Measurements from ENCODE around the gene SIRT7.

Gene SIRT7

DNA sequence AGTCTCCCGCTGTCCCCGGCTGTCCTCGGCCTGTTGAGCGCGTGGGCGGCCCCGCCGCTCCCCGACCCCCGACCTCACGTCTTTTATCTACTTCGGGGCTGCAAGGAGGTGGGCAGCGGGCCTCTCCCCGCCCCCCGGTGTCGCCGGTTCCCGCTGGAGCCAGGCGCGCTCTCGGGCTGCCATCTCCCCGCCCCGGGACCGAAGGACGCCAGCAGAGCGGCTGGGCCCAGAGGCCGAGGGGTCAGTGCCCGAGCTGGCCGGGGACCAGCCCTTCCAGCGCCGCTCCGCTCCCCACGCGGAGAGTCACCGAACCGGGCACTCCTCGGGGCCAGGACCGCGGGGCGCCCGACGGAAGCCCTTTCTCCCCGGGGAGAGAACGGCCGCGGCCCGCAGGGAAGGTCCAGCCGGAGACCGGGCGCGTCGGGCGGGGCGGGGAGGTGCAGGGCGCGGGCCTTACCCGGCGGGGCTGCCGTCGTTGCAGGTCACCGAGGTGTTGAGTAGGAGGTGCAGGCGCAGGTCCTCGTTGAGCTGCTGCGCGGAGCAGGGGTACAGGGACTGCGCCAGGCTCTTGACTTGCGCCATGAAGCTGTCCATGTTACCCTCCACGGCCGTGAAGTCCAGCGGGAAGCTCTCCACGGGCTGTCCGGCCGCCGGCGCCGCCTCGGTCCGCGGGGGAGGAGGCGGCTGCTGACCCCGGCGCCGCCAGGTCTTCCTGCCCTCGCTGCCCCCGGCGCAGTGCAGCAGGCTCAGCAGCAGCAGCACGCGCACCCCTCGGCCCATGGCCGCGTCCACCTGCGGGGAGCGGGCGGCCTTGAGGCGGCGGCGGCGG, 42.4 kb upstream of the SIRT7 start:
- TF ChIP-seq SPI1 (IDR thresholded peaks at IDR 0.05; ENCODE audit: low read depth, low read length) (no peak), PAX5 (IDR thresholded peaks at IDR 0.05; ENCODE audit: insufficient read depth, low read length, severe bottlenecking) (no peak), TAF1 (IDR thresholded peaks at IDR 0.05; ENCODE audit: low read depth, low read length) (no peak), POLR2AphosphoS5 (IDR thresholded peaks at IDR 0.05; ENCODE audit: low read depth, low read length) (no peak), POLR2A (IDR thresholded peaks at IDR 0.05; ENCODE audit: low read depth, low read length) (no peak), POU2F2 (IDR thresholded peaks at IDR 0.05; ENCODE audit: low read depth, low read length) (no peak)
- DNase-seq (ENCODE audit: insufficient read length, low spot score): no peak
- FAIRE-seq: no peak

DNA sequence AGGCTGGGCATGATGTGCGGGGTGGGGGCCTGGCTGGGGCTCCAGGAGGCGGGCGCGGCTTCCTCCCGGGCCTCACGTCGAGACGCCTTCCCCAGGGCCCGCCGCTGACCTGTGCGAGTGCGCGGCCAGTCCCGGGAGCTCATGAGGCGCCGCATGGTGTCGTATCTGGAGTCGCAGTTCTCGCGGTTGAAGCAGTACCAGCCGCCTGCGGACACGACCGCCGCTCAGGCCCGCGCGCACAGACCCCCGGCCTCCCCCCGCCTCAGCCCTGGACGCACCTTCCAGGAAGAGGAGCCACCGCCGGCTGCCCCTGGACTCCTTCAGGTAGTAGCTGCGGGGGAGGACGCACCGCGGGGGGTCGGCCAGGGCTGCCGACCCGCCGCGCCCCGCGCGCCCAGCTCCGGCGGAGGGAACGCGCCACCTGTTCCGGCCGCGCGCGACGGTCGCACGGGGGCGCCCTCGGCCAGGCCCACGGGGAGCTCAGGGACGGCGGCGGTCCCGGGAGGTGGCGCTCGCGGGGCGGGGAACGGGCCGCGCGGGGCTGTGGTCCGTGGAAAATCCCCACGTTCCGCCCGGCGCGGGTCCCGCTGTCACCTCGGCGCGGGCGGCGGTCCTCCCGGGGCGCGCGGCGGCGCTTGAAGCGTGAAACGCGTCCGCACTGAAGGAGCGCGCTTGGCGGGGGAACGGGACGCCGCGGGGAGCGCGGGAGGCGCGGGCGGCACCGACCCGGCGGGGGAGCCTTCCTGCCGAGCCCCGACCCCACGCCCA, 41.6 kb upstream of the SIRT7 start:
- peak; percentile 69 for FAIRE-seq
- TF ChIP-seq POLR2A (IDR thresholded peaks at IDR 0.05; ENCODE audit: low read depth, low read length) (no peak), POLR2AphosphoS5 (IDR thresholded peaks at IDR 0.05; ENCODE audit: low read depth, low read length) (no peak), POU2F2 (IDR thresholded peaks at IDR 0.05; ENCODE audit: low read depth, low read length) (no peak), PAX5 (IDR thresholded peaks at IDR 0.05; ENCODE audit: insufficient read depth, low read length, severe bottlenecking) (peak; percentile 54)
- DNase-seq (ENCODE audit: insufficient read length, low spot score): peak; percentile 79

DNA sequence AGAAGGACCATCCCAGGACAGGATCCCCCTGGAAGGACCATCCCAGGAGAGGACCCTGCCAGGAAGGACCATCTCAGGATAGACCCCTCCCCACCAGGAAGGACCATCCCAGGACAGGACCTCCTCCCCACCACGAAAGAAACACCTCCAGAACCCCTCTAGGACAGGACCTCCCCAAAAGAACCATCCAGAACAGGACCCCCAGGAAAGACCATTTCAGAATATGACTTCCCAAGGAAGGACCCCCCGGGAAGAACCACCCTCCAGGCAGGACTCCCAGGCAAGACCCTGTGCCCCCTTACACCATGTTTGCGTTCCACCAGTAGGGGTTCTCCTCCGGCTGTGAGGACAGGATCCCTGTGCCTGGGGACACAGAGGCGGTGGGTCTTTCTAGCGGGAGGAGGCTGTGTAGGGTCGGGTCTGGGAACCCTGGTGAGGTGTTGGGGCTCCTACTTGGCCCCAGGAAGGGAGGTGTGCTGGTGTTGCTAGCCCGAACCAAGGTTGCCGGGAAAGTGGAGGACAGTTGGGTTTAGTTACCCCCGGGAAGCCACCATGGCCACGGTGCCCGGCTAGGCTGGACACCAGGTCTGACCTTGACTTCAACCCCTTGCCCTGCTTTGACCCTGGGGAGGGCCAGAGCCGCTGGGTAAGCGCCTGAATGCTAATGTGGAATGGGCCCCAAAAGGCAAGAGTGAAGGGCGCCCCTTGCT, 40.8 kb upstream of the SIRT7 start:
- no peak for FAIRE-seq
- no peak for TF ChIP-seq POLR2A (IDR thresholded peaks at IDR 0.05; ENCODE audit: low read depth, low read length)
- TF ChIP-seq SPI1 (IDR thresholded peaks at IDR 0.05; ENCODE audit: low read depth, low read length): no peak
- TF ChIP-seq PAX5 (IDR thresholded peaks at IDR 0.05; ENCODE audit: insufficient read depth, low read length, severe bottlenecking): no peak
- no peak for TF ChIP-seq POLR2AphosphoS5 (IDR thresholded peaks at IDR 0.05; ENCODE audit: low read depth, low read length)
- TF ChIP-seq TAF1 (IDR thresholded peaks at IDR 0.05; ENCODE audit: low read depth, low read length): no peak
- no peak for TF ChIP-seq POU2F2 (IDR thresholded peaks at IDR 0.05; ENCODE audit: low read depth, low read length)
- no peak for DNase-seq (ENCODE audit: insufficient read length, low spot score)

GRCh38 chr17:81957691-81958432, 39.9 kb upstream of the SIRT7 start:
- FAIRE-seq (no peak), DNase-seq (ENCODE audit: insufficient read length, low spot score) (no peak)
- TF ChIP-seq POU2F2 (IDR thresholded peaks at IDR 0.05; ENCODE audit: low read depth, low read length): no peak
- TF ChIP-seq POLR2AphosphoS5 (IDR thresholded peaks at IDR 0.05; ENCODE audit: low read depth, low read length): no peak
- no peak for TF ChIP-seq TAF1 (IDR thresholded peaks at IDR 0.05; ENCODE audit: low read depth, low read length)
- TF ChIP-seq PAX5 (IDR thresholded peaks at IDR 0.05; ENCODE audit: insufficient read depth, low read length, severe bottlenecking): no peak
- no peak for TF ChIP-seq SPI1 (IDR thresholded peaks at IDR 0.05; ENCODE audit: low read depth, low read length)
- no peak for TF ChIP-seq POLR2A (IDR thresholded peaks at IDR 0.05; ENCODE audit: low read depth, low read length)

DNA sequence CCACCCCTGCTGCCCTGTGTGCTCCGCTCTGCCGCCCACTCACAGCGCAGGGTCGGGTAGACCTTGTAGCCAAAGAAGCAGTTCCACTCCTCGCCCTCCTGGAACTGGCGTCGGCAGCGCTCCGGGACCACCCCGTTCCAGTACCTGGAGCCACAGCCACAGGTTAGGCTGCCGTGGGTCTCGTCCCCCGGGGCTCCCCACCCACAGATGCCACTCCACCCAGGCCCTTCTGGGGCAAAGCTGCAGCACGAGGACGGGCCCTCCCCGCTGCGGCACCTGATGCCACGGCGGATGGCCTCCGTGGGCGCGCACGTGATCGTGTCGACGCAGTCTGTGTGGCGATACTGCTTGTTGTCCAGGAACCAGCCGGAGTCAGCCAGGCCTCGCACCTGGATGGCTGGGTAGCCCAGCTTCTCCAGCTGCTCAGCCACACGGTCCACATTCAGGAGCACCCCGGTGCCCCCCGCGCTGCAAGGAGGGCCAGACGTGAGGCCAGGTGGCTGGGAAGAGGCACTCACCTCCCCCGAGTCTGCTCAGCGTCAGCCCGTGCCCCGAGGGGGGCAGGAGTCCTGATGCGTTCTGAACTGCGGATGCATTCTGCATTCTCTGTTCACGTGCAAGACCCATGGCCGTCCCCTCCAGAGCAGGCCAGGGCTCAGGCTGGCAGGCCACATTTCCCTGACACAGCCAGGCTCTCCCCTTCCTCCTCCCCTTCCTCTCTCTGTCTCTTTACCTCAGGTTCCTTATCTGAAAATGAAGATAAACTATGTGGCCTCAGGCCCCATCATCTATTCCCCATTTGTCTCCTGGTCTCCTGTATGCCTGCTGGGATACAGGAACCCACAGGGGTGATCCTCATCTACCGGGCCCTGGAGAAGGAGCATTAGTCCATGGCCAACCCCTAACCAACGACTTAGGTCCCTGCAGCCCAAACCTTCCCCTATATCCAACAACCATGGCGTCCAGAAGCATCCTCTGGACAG, 38.9 kb upstream of the SIRT7 start:
- TF ChIP-seq POLR2AphosphoS5 (IDR thresholded peaks at IDR 0.05; ENCODE audit: low read depth, low read length): no peak
- TF ChIP-seq PAX5 (IDR thresholded peaks at IDR 0.05; ENCODE audit: insufficient read depth, low read length, severe bottlenecking): no peak
- no peak for TF ChIP-seq SPI1 (IDR thresholded peaks at IDR 0.05; ENCODE audit: low read depth, low read length)
- no peak for TF ChIP-seq TAF1 (IDR thresholded peaks at IDR 0.05; ENCODE audit: low read depth, low read length)
- TF ChIP-seq POLR2A (IDR thresholded peaks at IDR 0.05; ENCODE audit: low read depth, low read length): no peak
- no peak for TF ChIP-seq POU2F2 (IDR thresholded peaks at IDR 0.05; ENCODE audit: low read depth, low read length)
- DNase-seq (ENCODE audit: insufficient read length, low spot score) (no peak), FAIRE-seq (no peak)

- TF ChIP-seq POU2F2 (IDR thresholded peaks at IDR 0.05; ENCODE audit: low read depth, low read length) (no peak), SPI1 (IDR thresholded peaks at IDR 0.05; ENCODE audit: low read depth, low read length) (no peak), POLR2A (IDR thresholded peaks at IDR 0.05; ENCODE audit: low read depth, low read length) (no peak), POLR2AphosphoS5 (IDR thresholded peaks at IDR 0.05; ENCODE audit: low read depth, low read length) (no peak), TAF1 (IDR thresholded peaks at IDR 0.05; ENCODE audit: low read depth, low read length) (no peak), PAX5 (IDR thresholded peaks at IDR 0.05; ENCODE audit: insufficient read depth, low read length, severe bottlenecking) (no peak)
- FAIRE-seq (no peak), DNase-seq (ENCODE audit: insufficient read length, low spot score) (no peak)
These were observed 38.0 kb upstream of the SIRT7 start for GRCh38 chr17:81955756-81956544.

DNA sequence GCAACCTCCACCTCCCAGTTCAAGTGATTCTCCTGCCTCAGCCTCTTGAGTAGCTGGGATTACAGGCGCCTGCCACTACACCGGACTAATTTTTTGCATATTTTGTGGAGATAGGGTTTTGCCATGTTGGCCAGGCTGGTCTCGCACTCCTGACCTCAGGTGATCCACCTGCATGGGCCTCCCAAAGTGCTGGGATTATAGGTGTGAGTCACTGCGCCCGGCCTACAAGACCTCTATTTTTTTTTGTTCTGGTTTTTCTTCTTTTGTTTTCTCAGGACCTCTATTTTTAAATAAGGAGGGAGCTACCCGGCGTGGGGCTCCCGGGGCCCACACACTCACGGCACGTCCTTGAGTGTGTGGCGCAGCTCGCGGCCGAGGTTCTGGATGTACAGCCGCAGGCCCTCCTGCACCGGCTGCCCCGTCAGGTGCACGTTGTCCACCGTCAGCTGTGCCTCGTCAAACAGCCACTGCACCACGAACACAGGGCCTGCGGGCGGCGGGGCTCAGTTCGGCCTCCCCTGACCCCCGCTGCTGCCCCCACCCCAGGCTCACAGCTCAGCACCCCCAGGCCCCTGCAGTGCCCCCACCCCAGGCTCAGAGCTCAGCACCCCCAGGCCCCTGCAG, 37.2 kb upstream of the SIRT7 start:
- no peak for TF ChIP-seq POLR2A (IDR thresholded peaks at IDR 0.05; ENCODE audit: low read depth, low read length)
- no peak for TF ChIP-seq POU2F2 (IDR thresholded peaks at IDR 0.05; ENCODE audit: low read depth, low read length)
- no peak for TF ChIP-seq POLR2AphosphoS5 (IDR thresholded peaks at IDR 0.05; ENCODE audit: low read depth, low read length)
- no peak for TF ChIP-seq SPI1 (IDR thresholded peaks at IDR 0.05; ENCODE audit: low read depth, low read length)
- no peak for TF ChIP-seq PAX5 (IDR thresholded peaks at IDR 0.05; ENCODE audit: insufficient read depth, low read length, severe bottlenecking)
- no peak for DNase-seq (ENCODE audit: insufficient read length, low spot score)
- FAIRE-seq: no peak

Measured in GM12891 (cell line).